SHP77 treated with DMSO at 0.1 percent for 48 hours (cell line): Measurements from ENCODE around the gene TUBE1.
"Not testable (repeated sequence)": the region's sequence is repeated elsewhere in the genome, so short reads cannot be mapped to it uniquely, and the experiment has no call there.

Experiments
- DNase-seq: peaks from one replicate; lab custom pipeline; 2025; lab: John Stamatoyannopoulos, UW

TUBE1 gene, protein sequence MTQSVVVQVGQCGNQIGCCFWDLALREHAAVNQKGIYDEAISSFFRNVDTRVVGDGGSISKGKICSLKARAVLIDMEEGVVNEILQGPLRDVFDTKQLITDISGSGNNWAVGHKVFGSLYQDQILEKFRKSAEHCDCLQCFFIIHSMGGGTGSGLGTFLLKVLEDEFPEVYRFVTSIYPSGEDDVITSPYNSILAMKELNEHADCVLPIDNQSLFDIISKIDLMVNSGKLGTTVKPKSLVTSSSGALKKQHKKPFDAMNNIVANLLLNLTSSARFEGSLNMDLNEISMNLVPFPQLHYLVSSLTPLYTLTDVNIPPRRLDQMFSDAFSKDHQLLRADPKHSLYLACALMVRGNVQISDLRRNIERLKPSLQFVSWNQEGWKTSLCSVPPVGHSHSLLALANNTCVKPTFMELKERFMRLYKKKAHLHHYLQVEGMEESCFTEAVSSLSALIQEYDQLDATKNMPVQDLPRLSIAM

DNA sequence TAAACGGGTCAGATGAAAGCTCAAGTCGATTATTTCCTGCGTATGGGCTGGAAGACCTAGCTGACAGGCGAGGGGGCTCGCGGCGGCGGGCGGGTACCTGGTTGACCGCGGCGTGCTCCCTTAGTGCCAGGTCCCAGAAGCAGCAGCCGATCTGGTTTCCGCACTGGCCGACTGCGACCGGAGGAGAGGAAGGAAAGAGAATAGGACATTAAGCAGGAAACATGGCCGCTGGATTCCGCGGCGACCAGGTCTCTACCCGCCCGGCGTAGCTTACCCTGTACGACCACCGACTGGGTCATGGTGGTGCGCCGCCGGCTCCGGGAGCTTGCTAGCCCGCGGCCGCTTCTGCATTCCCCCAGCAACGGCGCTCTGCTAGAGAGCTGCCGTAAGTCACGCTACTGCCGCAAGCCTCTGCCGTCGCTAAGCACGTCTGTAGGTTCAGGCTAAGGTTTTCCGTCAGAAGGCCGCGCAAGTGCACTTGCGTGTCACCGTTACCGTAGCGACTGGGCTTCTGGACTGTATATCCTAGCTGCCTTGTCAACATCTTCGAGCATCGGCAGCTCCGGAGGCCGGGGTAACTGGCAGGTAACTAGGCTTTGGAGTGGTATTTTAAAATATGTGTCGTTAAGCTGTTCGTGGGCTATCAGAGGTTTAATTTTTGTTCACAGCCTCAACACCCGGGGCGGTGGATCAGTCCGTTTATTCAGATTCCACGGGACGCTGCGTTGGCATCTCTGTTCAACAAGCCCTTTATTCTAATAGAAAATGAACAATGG lies at the start of gene TUBE1, which contains the start of gene FAM229B:
TUBE1 (minus strand) TSS at position 347 of the 776 bp plus-strand sequence; CDS start at position 299, 48 bp downstream.
FAM229B (plus strand) TSS at position 456 of the 776 bp plus-strand sequence. CDS start 11,693 bp downstream, outside the sequence.
- DNase-seq, result peak; percentile 92

DNA sequence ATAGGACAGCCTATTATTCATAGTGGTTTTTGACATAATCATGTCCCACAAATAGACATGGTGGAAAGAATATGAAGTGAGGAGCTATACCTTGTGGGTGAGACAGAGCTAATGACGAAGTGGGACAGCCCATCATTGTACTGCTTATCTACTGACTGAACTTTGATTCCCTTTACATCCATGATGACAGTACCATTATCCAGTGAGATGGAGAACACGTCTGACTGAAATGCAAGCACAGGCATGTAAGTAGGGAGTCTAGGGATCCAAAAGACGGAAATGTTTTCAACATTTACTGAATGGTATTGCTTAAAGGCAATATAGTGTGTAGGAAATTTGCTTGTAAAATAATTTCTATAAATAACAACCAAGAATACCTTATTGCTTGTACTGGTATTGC lies 43.6 kb upstream of the TUBE1 start:
- no peak for DNase-seq

DNA sequence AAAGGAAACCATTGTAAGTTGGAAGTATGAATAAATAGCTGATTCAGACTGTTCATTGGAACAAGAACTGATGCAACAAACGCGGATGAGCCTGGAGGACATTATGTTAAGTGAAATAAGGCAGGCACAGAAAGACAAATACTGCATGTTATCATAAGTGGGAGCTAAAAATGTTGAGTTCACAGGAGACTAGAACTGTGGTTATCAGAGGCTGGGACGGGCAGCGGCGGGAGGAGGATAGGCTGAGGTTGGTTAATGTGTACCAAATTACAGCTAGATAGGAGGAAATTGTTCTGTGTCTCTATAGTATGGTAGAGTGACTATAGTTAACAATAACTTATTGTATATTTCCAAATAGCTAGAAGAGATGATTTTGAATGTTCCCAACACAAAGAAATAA lies 40.9 kb upstream of the TUBE1 start:
- DNase-seq, result no peak

DNA sequence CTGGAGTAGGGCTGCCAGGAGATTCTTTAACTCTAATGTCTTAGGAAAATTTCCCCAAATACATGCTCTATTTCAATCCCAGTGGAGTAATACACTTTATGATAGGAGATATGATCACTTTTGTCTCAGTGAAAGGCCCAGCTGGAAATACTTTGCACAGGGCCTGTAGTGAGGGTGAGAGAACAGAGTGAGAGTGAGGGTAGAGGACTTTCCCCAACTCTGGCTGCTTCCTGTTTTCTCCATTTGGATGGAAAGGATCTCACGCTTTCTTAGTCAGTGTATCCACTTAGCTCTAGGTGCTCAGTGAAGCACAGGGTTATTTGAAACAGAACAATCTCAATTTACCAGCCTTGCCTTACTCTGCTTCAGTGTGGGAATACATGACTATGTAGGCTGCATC lies 36.7 kb upstream of the TUBE1 start:
- no peak for DNase-seq

DNA sequence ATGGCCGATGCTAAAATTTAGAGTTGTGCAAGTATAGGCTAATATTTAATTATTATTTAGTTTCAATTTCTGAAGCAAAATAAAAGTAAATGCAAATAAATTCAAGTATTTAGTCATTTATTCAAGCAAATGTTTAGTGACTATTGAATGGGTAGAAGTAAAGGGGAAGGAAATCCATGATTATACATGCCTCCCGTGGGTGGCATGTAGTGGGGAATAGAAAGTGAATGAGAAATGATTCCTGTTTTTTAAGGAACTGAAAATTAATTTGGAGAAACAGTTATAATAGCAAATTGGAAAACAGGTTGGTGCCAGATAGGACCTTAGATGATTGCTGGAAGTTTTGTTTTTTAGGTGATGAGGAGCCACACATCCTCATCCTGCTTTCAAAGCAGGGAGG lies 35.5 kb upstream of the TUBE1 start:
- DNase-seq, result no peak

DNA sequence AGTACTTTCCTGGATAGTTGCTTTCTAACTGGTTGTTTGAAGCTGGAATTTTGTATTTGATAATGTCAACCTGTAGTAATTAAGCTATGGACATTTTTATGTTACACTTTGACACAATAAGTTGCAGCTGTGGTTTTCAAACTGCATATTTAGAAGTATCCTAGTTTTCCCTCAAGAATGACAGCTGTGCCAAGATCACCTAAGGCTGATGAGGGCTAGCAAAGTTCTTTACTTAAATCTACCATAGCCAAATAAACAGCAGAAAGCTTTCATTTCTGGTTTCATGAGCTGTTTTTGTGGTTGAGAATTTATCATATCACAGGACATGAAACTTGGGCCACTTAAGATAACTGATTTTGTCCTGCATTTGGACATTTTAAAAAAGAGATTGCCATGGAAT lies 30.8 kb upstream of the TUBE1 start:
- no peak for DNase-seq

DNA sequence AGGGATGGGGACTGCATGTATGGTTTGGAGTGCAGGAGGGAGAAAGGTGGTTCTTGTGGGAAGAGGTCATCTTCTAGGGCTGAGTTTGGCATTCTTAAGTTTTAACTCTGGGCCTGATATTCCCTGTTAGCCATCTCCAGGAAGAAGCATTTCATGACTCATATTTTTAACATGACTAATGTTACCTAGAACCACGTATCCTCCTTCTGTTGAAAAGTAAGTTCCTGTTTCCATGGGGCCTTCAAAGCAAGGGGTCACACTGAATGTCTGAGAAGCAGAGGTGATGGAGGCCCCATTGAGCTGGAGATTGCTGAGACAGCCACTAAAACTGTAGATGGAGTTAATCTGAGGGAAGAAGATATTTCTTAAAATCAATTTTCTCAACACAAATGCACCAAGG lies 30.3 kb upstream of the TUBE1 start:
- no peak for DNase-seq

DNA sequence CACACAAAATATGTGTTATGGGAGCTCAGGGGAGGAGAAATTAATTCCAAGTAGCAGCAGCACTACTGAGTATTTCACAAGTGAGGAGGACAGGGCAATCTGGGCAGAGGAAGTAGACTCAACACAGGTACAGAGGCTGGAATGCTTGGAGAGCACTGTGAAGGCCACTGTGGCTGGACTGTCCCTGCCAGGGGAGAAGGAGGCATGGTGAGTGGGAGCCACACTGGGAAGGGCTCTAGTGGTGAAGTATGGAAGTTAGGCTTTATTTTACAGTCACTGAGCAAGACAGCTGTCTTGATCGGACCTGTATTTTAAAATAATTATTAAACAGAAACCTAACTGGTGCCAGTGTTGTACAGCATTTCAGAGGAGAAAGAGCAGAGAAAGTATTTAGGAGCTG lies 28.9 kb upstream of the TUBE1 start:
- DNase-seq, result no peak

DNA sequence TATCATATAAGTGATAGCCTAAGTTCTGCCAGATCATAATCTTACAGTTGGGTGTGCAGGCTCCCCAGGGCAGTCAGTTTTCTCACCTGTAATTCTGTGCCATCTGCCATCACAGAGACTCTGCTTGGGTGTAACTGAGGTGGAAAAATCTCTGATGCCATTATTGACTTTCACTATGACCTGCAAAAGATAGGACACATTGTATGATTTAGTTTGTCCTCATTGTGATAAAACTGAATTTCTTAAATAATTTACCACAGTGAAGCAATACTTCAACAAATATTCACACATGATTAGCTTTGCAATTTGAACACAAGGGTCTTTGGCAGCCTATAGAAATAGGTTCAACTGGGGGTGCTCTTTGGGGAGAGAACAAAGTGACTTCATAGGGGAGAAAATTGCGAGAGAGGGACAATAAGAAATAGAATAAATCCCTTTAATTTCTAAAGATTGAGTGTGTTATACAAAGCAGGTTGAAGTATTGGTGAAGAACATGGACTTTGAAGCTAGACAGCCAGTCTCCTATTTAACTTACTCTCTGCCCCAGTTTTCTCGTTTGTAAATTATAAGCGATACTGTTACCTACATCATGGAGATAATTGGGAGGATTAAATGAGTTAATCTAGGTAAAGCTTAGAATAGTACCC lies 27.4 kb upstream of the TUBE1 start:
- no peak for DNase-seq

DNA sequence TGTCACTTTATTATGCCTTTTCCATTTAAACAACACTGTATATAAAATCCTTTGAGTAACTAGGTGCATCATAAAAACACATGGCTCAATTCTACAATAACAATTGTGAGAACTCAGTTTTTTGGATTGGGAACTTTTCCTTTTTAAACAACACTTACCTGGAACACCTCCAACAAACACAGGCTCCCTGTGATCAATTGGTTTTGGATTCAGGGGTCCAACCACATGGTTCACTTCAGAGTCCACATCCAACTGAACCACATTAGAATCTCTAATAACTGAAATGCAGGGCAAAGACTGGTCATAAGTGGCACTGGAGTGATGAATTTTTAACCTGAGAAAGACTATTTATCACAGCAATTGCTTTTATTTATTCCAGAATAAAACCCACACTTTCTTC lies 26.6 kb upstream of the TUBE1 start:
- no peak for DNase-seq

DNA sequence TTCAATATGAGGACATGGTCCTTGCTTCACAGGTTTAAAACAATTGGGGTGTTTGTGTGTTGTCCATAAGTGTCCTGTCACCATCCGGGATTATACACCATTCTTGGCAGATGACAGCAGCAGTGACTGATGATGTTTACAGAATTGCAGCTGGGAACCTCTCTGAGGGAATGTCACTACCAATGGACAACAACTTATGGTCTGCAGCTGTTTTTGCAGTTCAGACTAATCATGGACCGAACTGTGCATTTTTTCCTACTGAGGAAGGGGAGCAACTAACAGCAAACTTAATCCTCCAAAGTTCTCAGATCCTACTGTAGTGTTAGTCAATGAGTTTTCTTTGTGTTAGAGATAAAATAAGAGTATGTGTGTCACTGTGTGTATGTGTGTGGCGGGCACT lies 26.1 kb upstream of the TUBE1 start:
- DNase-seq, result no peak

DNA sequence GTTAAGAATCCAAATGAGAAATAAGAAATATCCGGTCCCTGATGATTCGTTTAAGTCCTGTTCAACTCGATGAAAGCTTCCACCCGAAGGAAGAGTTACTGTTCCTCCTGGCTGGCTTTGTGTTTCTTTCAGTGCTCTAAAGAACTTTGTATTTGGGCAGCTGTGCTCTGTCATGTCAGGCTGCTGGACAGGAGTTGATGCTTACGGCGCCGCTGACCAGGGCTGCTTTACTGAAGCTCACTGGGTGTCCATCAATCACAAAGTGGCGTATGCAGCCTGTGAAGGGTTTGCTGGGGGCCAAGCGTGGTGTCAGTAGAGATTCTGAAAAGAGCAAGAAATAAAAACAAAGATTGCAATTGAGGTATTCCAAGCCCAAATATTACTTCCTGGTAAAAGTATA lies 22.0 kb upstream of the TUBE1 start:
- DNase-seq, result no peak

DNA sequence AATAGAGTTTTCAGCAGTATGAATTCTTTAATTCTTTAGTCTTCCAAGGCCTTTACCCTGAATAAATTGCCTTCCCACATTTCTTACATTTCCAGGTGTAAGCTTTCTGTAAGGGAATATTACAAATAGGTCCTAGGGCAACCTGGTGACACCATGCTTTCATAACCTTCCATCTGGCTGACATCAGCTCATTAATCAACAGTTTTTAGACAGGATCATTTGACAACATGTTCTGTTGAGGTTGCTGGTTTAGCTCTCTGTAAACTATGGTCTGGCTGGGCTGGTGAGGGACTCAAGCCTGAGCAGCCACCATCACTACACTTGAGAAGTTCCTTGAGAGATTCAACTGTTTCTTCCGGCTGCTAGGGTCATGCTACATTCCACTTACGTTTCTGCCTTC lies 19.3 kb upstream of the TUBE1 start:
- DNase-seq, result no peak

DNA sequence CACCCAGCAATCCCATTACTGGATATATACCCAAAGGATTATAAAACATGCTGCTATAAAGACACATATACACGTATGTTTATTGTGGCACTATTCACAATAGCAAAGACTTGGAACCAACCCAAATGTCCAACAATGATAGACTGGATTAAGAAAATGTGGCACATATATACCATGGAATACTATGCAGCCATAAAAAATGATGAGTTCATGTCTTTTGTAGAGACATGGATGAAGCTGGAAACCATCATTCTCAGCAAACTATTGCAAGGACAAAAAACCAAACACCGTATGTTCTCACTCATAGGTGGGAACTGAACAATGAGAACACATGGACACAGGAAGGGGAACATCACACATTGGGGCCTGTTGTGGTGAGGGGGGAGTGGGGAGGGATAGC lies 18.7 kb upstream of the TUBE1 start:
- not testable (repeated sequence) for DNase-seq

DNA sequence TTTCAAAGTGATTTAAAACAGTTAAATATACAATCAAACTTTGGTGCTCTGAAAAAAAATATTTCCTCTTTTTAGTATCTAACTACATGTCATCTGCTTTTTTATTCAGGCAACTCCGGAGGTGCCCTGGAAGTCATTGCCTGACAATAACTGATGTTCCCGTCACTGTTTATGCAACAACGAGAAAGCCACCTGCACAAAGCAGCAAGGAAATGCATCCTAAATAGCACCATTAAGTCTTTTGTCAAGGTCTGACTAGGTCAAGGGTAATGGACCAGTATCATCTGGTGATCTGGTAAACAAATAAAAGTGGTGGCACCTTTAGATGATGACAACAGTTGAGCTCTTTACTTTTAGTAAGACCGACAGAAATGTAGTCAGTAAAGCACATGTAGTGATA lies 13.3 kb upstream of the TUBE1 start:
- no peak for DNase-seq

DNA sequence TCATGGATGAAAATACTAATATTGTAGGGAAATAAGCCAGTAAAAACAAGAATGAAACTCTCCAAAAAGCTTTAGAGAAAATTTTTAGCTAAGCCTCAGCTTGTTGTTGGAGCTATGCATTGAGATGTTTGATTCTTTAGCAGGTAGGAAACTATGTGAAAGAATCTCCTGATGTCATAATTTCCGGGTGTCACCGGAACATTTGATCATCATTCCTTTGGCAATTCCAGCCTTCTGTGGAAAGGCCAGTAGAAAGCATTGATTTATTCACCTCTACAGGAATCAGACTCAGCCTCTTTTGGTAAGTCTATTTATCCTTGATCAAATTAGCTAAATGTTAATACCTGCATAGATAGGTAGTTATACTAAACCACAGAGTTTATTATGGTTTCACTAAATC lies 9.6 kb upstream of the TUBE1 start:
- DNase-seq, result no peak

DNA sequence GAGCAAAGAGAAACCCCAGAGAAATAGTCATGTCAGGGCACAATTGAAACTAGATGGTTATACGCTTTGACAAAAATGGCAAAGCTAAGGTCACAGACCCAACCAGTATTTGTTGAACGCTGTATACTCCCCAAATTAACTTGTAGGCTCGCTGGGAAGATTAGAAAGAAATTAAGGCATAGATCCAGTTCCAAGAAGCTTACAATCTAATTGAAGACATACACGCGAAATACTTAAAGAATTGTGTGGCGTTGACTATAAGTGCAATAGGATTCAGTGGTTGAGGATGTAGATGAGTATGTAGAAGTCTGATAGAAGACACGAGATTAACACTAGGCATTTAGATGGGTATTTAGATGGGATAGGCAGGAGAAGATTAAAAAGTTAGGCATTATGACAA lies 634 bp upstream of the TUBE1 start:
- DNase-seq, result no peak

DNA sequence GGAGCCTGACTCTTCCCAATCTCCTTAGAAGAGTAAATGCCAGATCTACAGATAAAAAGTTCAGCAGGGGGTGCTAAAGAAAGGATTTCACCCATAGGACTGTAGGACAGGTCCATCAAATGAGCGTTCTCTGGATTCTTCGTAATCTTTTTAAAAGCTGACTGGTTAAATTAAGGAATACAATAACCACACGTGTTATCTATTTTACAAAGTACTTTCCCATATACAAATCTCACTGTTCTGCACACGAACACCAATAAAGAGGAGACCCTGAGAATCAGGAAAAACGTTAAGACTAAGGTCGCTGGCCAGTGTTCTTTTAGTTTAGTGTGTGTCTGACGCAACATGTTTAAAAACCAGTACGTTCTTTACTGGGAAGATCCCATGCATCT lies 542 bp downstream of the TUBE1 start:
- peak; percentile 43 for DNase-seq

DNA sequence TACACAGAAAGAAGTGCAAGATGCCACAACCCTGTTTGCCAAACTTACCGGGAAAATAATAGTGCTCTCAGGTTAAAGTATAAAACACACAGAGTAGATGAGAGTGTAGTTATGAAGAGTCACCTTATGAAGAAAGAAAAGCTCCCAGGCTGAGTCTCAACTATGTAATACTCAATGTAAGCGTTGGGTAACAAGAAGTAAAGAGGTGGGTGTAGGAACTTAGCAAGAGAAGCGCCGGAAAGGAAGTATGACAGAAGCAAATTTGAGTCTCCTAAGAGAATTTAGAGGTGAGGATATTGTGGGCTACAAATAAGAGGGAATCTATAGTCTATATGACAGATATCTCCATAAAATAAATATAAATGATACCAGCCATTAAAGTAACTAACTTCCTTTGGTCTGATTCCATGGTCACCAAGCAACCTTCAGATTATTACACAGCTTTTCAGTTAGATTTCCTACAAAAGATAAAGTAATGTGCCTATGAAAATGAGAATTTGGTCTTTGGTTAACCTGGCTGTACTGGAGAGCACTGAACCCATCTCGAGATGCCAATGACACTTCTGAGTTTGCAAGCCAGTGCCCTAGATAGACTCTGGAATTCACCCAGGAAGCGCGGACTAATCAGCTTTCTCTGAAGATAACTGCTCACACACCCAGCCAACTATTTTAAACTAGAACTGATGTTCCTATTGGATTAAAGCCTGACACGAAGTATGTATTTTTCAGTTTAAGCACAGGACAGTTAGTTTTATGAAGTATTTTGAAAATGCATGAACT lies 1.8 kb downstream of the TUBE1 start:
- DNase-seq, result no peak

DNA sequence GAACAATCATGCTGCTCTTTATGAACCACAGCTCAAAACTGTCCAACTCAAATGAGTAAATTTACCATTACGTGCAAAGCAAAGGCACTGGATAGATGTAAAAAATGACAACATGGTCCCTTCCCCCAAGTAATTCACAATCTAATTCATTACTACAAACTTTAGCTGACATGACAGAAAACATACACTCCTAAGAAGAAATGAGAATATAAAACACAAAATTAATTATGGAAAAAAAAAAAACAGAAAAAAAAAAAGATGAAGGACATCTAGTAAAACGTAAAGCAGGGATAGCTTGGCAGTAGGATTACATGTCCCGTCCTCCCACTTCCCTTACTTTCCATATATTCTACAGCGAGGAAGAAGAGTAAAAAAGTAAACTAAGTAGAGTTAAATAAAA lies 5.7 kb downstream of the TUBE1 start:
- no peak for DNase-seq

DNA sequence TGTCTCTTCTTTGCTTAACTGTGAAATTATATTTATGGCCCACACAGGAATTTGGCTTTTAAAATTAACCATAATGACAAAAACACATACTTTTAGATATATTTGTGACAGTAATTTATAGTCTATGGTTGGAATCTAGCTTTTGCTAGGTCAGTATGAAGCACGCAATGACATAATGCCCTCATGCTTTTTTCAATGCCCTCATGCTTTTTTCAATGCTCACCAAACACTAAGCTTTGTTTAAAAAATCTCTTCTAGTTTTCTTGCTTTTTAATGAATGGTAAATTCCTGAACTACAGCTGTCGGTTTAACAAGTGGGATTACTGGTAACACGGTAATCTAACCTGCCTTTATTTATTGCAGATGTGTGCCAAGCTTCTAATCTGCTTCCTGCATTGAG lies 20.7 kb downstream of the TUBE1 start:
- DNase-seq, result no peak

DNA sequence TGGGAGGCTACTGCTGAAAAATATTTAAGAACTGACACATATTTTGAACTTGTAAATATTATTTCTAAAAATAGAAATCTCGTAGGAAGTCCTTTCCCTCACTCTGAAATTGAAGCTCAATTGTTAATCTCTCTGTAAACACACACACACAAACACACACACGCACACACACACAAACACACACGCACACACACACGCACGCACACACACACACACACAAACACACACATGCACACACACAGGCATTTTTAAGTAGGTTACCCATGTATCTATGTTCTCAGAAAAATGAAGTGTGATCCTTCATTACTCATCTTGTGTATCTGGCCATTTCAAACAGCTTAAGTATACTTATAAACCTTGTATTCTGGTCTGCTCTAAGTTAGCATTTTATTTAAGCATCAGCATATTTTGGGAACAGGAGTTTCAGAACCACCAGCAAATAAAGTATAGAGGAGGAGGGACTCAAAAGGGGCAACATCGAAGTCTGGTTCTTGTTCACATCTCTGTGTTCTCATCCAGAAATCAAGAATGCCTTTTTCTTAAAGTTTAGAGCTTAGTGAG lies 21.8 kb downstream of the TUBE1 start:
- DNase-seq, result no peak
